Stimulated activated CD4-positive, alpha-beta T cell treated with anti-CD3 and anti-CD28 coated beads, Interleukin-2, amount 100 ng/mL, for 24 hours (primary cell): ENCODE data around the gene COL8A1.

Experiments used
- DNase-seq, 2 donors: peaks; one replicate each; pipeline ENCODE4 v3.0.0-alpha.2; 2020

COL8A1 gene

GRCh38 chr3:99765042-99765942, 126.9 kb downstream of the COL8A1 start:
- no peak for DNase-seq

GRCh38 chr3:99767291-99767690, 128.9 kb downstream of the COL8A1 start:
- no peak for DNase-seq

- no peak for DNase-seq
Measured at GRCh38 chr3:99768126-99768525, 129.7 kb downstream of the COL8A1 start.

- DNase-seq, result no peak
Measured at GRCh38 chr3:99768808-99769501, 130.6 kb downstream of the COL8A1 start.

GRCh38 chr3:99772171-99772570, 133.8 kb downstream of the COL8A1 start:
- no peak for DNase-seq

GRCh38 chr3:99772671-99773070, 134.3 kb downstream of the COL8A1 start:
- DNase-seq, result no peak

GRCh38 chr3:99774467-99774866, 136.1 kb downstream of the COL8A1 start:
- DNase-seq, result no peak

- DNase-seq, result no peak
Measured at GRCh38 chr3:99776516-99777209, 138.3 kb downstream of the COL8A1 start.

GRCh38 chr3:99777210-99777549, 138.8 kb downstream of the COL8A1 start:
- DNase-seq, result no peak

- DNase-seq, result no peak
Measured at GRCh38 chr3:99777708-99778107, 139.3 kb downstream of the COL8A1 start.

- DNase-seq, result no peak
Measured at GRCh38 chr3:99780749-99781148, 142.4 kb downstream of the COL8A1 start.

GRCh38 chr3:99781761-99782160, 143.4 kb downstream of the COL8A1 start:
- no peak for DNase-seq

GRCh38 chr3:99783011-99783573, 144.7 kb downstream of the COL8A1 start:
- no peak for DNase-seq

- DNase-seq, result peak in 1 of 2 donors; percentile 2
Measured at GRCh38 chr3:99789011-99789721, 150.8 kb downstream of the COL8A1 start.

GRCh38 chr3:99794485-99794884, 156.1 kb downstream of the COL8A1 start:
- no peak for DNase-seq

GRCh38 chr3:99795573-99795972, 157.2 kb downstream of the COL8A1 start:
- DNase-seq, result no peak

GRCh38 chr3:99799422-99799821, 161.0 kb downstream of the COL8A1 start:
- no peak for DNase-seq

- no peak for DNase-seq
Measured at GRCh38 chr3:99803297-99803696, 164.9 kb downstream of the COL8A1 start.

- no peak for DNase-seq
Measured at GRCh38 chr3:99805160-99805559, 166.8 kb downstream of the COL8A1 start.

GRCh38 chr3:99808163-99808794, 169.9 kb downstream of the COL8A1 start:
- DNase-seq, result peak; percentile 24 to 46

- no peak for DNase-seq
Measured at GRCh38 chr3:99809565-99809964, 171.2 kb downstream of the COL8A1 start.

GRCh38 chr3:99810403-99810802, 172.0 kb downstream of the COL8A1 start:
- DNase-seq, result no peak
